Stimulated activated CD4-positive, alpha-beta T cell treated with anti-CD3 and anti-CD28 coated beads, TNF-alpha, amount 100 ng/mL, for 24 hours (primary cell): ENCODE measurements around the gene AADACL4.
"Not testable (repeated sequence)": the region's sequence is repeated elsewhere in the genome, so short reads cannot be mapped to it uniquely, and the experiment has no call there.

Source experiments
- DNase-seq, 3 experiments: peaks; one replicate each; pipeline ENCODE4 v3.0.0-alpha.2; 2020; ENCODE audit warnings: low read depth in 3 of 3

Gene AADACL4

DNA sequence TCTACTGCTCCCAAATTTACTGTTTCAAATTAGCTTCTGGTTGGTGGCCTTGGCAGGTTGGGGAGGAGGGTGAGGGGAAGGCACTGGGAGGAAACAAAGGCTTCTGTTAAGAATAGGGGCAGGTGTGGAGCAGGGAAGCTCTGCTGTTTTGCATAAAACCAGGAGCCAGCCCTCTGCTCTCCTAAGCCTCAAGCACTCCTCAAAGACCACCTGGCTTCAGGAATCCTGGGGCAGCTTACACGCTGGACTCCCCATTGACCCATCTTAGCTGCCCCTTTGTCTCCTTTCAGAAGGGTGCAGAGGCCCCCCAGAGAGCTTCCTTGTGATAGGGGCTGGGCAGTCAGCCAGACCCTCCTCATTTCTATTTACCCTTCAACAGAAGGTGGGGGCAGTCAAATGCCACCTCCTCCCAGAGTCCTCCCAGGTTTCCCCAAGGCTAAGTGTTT is 14.4 kb upstream of the AADACL4 start:
- no peak for DNase-seq

DNA sequence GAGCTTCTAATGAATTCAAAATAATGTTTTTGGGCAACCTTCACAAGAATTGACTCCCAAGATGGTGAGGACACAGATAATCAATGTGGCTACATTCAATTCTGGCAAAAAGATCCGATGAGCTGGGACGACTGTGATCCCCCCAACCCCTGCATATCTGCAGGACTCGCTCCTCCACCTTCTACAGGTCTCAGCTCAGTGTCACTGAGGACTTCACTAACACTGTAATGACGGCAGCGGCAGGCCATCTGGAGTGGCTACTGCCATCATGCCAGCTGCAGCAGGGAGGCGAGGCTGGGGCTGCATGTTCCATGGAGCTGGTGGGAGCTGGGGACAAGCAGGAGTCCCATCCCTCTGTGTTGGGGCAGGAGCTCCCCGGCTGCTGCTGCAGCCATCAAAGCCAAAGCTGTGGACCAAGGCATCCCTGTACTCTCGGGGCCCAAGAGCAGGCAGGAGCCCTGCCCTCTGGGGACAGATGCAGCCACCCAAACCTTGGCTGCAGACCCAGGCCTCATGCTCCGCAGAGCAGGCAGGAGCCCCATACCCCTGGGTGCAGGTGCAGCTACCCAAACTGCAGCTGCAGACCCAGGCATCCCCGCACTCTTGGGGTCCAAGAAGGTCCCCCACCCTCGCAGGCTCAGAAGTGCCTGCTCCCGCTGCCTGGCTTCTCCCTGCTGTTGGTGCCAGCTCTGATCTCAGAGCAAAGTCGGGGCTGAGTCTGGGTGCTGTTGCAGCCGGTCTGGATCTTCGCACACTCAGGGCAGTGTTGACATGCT is 13.7 kb upstream of the AADACL4 start:
- no peak for DNase-seq

DNA sequence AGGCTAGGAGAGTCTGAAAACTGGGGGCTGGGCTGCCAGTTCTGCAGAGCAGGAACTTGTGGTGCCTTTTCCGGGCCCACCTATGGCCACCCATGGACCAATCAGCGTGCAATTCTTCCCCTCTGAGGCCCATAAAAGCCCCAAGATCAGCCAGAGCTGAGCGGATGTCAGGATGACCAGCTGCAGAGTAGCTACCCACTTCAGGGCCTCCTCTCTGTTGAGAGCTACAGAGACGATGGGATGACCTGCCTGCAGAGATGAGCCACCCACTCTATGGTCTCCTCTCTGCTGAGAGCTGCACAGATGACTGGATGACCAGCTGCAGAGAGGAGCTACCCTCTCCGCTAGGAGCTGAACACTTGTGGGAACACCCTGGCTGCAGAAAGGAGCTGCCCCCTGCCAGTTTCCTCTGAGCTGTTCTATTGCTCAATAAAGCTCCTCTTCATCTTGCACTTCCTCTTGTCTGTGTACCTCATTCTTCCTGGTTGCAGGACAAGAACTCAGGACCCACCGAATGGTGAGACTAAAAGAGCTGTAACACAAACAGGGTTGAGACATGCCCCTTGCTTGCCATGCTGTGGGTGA is 12.8 kb upstream of the AADACL4 start:
- DNase-seq: no peak

DNA sequence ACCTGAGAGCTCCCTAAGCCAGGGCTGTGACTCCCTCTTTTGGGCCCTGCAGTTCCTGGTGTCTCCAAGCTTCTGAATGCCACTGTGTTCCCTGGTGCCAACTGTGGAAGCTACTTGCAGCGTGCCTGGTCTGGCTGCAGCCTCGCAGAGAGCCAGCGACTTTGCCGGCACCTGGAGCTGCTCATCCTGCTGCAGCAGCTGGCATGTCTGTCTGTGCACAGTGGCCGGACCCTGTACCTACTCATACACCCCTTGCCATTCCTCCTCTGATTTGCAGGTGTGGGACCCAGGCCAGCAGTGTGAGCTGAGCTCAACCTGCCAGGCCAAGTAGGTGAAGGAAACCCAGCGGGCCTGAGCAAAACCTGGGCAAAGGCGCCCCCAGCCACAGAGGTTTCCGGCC is 12.3 kb upstream of the AADACL4 start:
- no peak for DNase-seq

DNA sequence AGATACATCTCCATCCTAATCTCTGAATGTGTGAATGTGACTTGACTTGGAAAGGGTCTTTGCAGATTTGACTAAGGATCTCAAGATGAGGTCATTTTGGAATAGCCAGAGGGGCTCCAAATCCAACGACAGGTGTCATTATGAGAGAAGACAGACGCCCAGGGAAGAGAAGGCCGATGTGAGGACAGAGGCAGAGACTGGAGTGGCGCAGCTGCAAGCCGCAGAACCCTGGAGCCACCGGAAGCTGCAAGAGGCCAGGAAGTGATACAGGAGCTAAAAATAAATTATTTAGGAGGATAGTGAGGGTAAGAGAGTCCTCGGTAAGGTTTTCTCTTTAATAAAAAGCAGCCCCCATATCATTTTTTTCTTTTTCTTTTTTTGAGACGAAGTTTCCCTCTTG is 9.7 kb upstream of the AADACL4 start:
- no peak for DNase-seq

DNA sequence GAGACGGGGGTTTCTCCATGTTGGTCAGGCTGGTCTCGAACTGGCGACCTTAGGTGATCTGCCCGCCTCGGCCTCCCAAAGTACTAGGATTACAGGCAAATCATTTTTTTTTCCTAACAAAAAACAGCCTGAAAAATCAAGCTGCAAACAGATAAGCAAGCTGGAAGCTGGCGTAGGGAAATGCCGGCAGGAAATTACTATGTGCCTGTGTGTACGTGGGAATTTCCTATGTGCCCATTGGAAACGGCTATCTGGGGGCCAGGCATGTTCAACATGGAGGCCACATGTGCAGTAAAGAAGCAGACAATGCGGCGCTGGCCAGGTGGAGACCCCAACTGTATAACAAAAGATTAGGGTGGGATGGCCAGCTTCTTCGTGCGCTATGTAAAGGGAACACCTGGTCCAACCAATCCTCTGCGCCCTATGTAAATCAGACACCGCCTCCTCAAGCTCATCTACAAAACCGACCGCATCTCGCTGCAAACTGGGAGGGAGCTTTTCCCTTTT is 9.1 kb upstream of the AADACL4 start:
- no peak for DNase-seq

DNA sequence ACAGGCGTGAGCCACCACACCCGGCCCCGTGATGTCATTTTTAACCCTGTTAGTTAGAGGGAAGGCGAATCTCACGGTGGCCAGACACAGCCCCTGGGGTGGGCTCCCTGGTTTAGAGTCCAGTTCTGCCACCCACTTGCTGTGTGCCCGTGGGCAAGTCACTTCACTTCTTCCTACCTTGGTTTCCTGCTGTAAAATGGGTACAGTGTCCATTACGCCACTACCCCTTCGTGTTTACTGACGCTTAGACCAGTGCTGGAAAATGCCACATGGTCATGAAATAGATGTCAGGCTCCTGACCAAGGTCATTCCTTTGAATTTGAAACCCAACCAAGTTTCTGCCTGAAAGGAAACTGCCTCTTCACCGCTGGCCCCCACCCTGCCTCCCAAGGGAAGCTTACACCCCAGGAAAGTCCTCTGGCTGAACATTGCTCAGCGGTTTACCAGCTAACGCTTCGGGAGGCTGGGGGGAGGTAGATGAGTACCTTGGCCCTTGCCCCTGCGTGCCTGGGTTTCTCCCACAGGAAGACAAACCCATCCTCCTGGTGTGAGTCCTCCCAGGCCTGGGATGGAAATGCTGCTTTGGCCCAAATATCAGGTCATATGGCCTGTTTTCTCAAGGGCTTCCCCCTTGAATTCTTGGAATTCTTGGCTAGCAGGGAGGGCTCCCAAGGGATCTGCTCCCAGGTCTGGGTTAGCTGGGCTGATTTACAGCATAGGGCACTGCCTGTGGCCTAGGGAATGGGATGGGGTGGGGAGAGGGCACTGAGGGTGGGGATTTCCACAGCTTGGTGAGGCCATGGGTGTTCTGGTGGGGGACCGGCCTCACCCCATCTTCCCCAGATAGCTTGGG is 7.6 kb upstream of the AADACL4 start:
- no peak for DNase-seq

DNA sequence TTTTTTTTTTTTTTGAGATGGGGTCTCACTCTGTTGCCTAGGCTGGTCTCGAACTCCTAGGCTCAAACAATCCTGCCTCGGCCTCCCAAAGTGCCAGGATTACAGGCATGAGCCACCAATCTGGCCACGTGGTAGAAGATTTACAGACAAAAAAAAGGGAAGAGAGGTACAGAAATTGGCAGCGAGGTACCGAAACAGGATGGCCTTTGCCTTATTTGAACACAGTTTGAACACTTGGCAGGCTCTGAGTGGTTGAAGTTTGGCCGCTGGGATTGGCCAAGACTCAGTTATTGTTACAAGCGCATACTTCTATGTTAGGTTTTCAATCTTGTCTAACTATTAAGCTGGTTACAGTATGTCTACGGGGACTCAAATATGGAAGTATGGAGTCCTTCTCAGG is 6.2 kb upstream of the AADACL4 start:
- DNase-seq: no peak

DNA sequence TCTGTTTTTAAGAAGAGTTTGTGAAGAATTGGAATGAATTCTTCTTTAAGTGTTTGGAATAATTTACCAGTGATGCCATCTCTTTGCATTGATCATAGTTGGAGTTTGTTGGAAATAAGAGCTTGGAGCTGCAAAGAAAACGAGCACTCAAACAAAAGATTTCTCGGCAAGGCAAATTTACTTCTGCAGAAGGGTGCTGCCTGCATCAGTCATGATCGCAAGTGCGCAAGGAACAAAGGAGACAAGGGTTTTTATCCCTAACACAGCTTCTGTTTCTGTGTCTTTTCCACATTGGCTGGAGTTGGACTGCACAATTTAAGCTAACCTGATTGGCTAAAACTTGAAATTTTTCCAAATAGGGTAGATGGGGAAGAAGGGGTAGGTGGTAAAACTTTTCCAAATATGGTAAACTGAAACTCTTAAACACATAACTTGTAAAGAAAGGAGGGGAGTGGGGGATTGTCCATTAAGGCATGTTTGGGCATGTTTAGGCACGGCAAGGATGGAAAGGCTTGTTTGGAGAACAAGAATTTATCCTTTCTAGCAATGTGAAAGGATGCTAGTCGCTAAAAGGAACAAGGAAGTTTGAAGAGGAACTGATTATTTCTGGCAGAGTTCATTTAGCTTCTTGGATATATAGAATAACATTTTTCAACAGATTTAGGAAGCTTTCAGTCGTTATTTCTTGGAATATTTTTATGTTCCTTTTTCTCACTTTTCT is 3.5 kb upstream of the AADACL4 start:
- no peak for DNase-seq

DNA sequence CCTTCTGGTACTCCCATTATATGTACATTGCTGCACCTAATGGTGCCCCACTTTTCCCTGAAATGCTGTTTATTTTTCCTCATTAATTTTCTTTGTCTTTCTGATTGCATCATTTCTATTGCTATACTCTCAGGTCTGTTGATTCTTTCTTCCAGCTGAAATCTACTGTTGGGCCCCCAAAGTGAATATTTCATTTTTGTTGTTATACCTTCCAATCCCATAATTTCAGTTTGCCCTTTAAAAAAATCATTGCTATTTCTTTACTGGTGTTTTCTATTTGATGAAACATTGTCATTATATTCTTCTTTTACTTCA is 3.0 kb upstream of the AADACL4 start:
- DNase-seq: no peak

DNA sequence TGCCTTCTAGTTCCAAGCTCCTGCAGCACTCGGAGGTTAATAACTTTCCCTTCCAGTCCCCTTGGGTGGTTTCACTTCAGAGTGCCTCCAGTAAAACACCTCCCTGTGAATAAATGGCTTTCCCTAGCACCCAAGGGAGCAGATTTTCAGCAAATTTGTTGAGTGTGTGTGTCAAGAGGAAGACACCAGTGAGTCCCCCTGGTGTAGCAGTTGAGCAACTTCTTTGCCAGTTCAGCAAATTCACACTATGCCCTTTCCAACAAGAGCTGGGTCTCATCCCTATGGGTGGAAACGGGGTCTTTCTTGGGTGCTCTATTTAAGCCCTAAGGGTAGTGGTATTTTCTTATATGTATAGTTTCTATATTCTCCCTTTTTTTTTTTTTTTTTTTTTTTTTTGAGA is 806 bp upstream of the AADACL4 start:
- no peak for DNase-seq

DNA sequence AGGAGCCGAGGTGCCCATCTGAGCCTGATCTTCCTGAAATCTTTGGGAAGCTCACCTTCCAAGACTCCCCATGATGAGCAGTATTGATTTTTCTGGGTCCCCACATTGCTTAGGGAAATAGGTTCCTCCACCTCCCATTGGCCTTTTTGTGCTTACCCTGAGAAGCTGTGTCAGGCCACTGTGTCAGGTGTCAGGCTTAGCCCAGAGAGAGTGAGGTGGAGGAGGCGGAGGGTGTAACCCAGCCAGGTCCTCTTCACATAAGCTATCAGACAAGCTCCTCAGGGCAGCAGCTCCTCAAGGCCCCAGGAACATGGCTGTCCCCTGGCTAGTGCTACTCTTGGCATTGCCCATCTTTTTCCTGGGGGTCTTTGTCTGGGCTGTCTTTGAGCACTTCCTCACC is 352 bp downstream of the AADACL4 start:
- DNase-seq: no peak

DNA sequence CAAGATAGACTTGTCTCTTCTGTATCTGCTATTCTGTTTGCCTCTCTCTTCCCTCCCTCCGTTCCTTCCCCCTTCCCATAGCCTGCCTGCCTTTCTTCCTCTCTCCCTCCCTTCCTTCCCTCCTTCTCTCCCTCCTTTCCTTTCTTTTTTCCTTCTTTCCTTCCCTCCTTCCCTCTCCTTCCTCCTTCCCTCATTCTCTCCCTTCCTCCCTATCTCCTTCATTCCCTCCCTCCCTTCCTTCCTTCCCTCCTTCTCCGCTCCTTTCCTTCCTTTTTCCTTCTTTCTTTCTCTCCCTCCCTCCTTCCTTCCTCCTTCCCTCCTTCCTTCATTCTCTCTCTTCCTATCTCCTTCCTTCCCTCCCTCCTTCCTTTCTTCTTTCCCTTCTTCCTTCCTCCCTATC is 944 bp downstream of the AADACL4 start:
- DNase-seq: no peak

DNA sequence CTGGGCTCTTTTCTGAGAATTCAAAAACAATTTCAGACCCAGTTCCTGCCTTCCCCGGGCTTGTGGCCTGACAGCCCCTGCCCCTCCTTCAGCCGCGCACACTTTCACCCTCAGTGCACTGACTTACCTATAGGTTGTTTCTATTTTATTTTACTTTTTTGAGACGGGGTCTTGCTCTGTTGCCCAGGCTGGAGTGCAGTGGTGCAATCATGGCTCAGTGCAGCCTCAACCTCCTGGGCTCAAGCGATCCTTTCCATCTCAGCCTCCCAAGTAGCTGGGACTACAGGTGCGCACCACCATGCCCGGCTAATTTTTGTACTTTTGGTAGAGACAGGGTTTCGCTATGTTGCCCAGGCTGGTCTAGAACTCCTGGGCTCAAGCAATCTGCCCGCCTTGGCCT is 1.5 kb downstream of the AADACL4 start:
- not testable (repeated sequence) for DNase-seq

DNA sequence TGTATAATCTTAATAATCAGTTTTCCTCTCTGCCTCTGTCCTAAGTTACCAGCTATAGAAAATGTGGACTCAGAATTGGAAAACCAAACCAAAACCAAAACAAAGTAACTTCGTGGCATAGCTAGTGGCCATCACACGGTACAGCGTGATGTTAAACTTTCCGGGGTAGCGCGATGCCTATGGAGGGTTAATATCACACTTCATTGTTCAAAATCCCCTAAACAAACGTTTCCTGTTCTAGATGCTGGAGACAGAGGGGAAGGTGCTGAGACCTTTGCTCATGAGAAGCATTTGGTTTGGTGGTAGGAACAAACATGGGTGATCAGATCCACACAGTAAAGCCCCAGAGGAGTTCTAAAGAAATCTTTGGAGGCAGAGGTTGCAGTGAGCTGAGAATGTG is 4.9 kb downstream of the AADACL4 start:
- no peak for DNase-seq

DNA sequence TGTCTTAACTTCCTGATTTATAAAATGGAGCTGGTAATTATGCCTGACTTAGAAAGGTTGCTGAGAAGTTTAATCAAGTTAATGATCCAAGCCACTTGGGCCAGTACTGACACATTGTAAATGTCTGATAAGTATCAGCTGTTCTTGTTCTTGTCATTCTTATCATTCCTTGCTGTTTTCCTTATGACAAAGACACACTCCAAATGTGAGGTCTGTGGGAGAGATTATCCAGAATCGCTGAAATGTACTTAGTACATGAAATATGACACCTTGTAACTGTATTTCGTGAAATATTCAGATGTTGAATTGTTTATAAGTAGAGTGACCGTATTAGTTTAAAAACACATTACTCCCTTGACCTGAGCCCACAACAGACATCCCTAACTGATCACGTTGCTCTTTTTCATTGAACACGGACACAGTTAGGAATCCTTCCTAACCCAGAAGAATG is 6.1 kb downstream of the AADACL4 start:
- no peak for DNase-seq

DNA sequence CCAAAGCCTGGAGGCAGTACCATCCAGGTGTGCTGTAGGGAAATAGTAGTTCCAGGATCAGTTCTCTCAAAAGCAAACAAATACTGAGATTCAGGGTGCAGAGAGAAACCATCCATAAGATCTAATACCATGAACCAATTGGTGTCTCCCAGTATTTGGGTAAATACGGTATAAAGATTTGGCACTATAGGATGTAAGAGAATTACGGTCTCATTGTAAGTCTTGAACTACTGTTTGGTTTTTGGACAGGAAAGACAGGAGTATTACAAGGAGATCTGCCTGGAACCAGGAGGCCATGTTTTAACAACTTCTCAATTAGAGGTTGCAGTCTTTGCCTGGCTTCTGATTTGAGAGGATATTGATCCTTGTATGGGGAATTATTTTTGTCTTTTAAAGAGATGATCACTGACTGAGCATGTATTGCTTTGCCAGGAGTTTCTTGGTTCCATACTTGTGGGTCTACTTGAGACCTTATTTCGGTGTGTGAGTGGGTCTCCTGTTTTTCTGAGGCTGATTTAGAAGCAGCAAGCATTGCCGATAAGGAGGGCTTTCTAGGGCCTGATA is 10.2 kb downstream of the AADACL4 start:
- no peak for DNase-seq

DNA sequence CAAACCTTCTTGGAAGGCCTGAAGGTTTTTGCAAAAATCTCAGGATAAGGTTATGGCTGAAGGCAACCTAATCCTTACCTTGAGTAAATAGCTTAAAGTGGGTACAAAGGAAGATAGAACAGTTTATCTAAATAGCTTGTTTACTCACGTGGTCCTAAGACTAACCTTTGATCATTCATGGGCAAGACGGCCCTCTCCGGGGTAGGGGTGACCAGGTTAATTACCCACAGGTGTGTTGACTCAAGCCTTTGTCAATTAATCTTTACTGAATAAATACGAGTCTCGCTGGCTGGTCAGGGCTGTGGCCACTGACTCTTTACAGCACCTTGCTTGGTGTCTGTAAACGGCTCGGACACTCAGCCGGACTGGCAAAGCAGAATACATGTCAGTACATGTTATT is 10.8 kb downstream of the AADACL4 start:
- no peak for DNase-seq

DNA sequence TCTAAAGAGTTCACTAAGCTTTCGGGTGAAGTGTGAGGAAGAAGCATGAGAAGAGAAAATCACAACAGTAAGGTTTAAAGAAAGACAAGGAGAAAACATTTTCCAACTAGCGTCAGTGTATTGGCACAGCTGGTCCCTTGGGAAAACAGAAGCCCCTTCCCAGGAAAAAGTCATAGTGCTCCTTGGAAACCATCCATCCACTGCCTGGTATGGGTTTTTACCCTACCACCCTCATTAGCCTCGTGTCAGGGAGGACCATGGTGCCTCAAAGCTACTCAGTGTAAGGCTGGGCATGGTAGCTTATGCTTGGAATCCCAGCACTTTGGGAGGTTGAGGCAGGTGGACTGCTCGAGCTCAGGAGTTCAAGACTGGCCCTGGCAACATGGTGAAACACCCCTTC is 12.7 kb downstream of the AADACL4 start:
- no peak for DNase-seq

DNA sequence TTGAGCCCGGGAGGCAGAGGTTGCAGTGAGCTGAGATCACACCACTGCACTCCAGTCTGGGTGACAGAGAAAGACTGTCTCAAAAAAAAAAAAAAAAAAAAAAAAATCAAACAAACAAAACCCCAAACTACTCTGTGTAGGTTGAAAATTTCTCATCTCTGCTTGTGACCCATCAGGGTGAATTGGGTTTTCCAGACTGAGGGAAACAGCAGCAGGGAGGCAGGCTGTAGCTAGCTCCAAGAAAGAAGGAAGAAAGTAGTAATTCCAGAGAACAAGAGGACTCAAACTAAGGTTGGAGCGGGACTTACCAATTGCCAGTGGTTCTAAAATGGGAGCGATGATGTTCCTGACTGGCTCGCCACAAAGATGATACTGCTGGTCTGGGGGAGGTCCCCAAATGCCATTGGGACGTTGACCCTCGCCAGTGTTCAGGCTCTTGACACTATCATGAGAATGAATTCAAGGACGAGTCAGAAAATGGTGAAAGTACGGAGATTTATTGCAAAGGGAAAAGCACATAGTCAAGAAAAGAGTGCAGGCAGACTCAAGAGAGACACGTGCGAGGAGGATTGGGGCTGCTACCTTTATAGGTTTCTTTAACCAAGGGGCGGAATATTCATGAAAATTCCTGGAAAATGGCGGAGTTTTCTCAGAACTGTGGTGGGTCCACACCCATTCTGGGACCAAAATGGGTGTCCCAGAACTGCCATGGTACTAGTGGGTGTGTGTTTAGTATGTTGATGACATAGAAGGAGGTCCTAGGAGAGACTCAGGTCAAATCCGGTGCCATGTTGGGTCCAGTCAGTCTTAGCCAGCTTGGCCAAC is 13.4 kb downstream of the AADACL4 start:
- DNase-seq: no peak
